A673 (cell line): ENCODE measurements around the gene ZNF398.

Source experiments
- EZH2 ChIP-seq: fragments of 200-600 bp; sonication (generic); IDR thresholded peaks from 2 replicates; pipeline ENCODE4 v1.6.1; 2017; ENCODE audit warnings: borderline replicate concordance, low read depth, mild to moderate bottlenecking, mixed read lengths, antibody characterized with exemption, low read length; ENCODE audit not compliant: poor library complexity, severe bottlenecking
- TF ChIP-seq, protein P1 (sequence below): fragments of 300-800, 200-600 bp; sonication (generic); conservative IDR thresholded peaks from 2 replicates; pipeline ENCODE4 v1.5.1; 2017; ENCODE audit warnings: low read depth, mild to moderate bottlenecking, antibody characterized with exemption, low read length, moderate library complexity, mixed read lengths

DNA sequence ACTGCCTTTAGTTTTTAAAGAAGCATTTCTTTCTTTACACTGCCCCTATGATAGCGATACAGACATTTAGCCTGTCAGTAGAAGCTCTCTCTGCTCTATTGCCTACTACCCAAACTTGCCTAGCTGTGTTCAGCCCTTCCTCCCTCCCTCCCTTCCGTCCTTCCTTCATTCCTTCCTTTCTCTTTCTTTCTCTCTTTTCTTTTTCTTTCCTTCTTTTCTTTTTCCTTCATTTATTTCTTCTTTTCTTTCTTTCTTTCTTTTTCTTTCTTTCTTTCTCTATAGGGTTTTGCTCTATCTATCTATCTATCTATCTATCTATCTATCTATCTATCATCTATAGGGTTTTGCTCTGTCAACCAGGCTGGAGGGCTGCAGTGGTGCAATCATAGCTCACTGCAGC is 85.1 kb downstream of the ZNF398 start:
- TF ChIP-seq, protein P1, sequence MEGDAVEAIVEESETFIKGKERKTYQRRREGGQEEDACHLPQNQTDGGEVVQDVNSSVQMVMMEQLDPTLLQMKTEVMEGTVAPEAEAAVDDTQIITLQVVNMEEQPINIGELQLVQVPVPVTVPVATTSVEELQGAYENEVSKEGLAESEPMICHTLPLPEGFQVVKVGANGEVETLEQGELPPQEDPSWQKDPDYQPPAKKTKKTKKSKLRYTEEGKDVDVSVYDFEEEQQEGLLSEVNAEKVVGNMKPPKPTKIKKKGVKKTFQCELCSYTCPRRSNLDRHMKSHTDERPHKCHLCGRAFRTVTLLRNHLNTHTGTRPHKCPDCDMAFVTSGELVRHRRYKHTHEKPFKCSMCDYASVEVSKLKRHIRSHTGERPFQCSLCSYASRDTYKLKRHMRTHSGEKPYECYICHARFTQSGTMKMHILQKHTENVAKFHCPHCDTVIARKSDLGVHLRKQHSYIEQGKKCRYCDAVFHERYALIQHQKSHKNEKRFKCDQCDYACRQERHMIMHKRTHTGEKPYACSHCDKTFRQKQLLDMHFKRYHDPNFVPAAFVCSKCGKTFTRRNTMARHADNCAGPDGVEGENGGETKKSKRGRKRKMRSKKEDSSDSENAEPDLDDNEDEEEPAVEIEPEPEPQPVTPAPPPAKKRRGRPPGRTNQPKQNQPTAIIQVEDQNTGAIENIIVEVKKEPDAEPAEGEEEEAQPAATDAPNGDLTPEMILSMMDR, result no peak
- no peak for TF ChIP-seq EZH2
